HTERT RPE-1 (cell line): ENCODE data around the gene SHANK2.

ENCODE experiments used
- in situ Hi-C: fragments of 300-500 bp; cut with MboI; formaldehyde crosslinking; loops from 4 replicates; pipeline ENCODE4 v1.14.3; 2020; ENCODE audit warnings: low sequenced_read_pairs

SHANK2 gene

GRCh38 chr11:71223081-71223405 is 29.3 kb downstream of the SHANK2 start:
- in situ Hi-C loops, result no loop called here

GRCh38 chr11:71222318-71223080 is 29.9 kb downstream of the SHANK2 start:
- in situ Hi-C loops, result no loop called here

DNA sequence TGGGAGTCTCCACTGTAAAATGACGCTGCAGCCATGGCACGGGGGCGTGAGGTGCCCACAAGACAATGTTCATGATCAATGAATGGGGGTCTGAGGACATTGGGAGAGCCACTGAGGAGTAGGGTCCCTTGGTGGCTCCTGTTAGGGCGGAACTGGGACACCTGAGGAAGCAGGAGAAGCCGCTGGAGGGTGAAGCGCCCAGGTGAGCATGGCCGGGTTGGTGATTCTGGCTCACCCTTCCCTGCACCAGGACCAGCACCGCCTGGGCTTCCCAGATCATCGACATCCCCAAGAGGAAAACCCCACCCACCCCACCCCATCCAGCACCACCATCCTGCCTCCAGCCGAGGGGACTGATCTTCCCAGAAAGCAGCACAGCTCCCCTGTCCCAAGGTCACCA is 30.6 kb downstream of the SHANK2 start:
- in situ Hi-C loops, result no loop called here

DNA sequence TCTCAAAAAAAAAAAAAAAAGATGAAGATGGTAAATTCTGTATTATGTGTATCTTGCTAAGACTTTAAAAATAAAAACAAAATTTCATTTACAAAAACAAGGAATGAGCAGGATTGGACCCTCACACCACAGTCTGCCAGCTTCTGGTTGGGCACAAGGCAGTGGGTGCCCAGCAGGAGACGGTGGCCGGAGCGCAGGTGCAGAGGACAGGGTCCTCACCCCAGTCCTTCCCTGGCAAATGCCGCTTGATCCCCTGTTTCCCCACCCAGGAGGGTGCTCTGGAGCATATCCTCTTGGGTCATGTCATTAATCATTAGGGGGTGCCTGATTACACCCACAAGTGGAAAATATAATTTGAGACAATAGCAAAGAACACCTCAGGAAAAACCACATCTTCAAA is 31.2 kb downstream of the SHANK2 start:
- in situ Hi-C loops, result no loop called here

DNA sequence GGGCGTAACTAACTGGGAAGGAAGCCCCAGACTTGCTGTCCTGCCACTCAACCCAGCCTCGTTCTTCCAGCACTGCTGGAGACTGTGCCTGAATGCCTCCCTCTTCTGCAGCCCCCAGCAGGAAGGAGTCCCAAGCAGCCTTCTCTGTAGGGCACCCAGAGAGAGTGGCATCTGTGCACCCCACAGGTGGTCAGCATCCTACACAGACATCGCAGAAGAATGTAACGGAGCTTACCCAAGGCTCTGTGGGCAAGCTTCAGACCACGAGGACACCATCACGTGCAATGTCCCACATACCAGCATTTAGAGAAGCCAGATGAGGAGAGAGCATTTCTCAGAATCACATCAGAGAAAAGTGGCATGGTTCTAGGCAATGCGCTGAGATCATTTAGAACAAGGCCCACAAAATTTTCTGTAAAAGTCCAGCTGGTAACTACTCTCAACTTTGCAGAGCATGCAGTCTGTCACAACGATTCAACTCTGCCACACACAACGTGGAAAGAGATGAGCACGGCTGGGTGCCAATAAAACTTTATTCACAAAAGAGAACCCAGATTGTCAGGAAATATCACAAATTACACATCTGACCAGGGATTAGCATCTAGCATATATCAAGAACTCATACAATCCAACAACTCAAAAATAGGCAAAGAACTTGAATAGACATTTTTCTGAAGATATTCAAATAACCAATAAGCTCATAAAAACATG is 33.4 kb downstream of the SHANK2 start:
- in situ Hi-C loops, result no loop called here

DNA sequence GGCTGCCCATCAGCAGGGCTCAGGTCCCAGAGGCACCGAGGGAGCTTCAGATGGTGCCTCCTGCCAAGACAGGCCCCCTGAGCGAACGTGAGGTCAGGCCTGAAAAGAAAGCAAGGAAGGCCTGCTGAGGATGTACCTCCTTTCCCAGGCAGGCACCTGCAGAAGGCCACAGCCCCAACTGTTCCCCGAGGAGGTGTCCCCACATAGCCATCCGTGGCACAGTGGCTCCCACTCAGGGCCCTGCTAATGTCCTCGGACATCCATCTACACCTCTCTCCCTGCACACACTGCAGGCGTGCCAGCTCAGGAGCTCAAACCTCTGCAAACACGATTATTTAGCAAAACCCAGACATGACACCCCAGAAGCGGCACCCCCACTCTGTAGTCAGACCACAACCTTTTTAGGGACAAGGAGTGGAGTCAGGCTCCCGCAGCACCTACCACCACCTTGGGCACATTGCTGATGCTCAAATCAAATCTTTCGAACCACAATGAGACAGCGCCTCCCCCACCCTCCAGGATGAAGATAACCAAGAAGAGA is 36.9 kb downstream of the SHANK2 start:
- in situ Hi-C loops, result no loop called here

GRCh38 chr11:71214553-71215424 is 37.6 kb downstream of the SHANK2 start:
- in situ Hi-C loops, result no loop called here

GRCh38 chr11:71213696-71214552 is 38.5 kb downstream of the SHANK2 start:
- in situ Hi-C loops, result no loop called here

- in situ Hi-C loops, result no loop called here
Measured at GRCh38 chr11:71212871-71213559, 39.4 kb downstream of the SHANK2 start.

DNA sequence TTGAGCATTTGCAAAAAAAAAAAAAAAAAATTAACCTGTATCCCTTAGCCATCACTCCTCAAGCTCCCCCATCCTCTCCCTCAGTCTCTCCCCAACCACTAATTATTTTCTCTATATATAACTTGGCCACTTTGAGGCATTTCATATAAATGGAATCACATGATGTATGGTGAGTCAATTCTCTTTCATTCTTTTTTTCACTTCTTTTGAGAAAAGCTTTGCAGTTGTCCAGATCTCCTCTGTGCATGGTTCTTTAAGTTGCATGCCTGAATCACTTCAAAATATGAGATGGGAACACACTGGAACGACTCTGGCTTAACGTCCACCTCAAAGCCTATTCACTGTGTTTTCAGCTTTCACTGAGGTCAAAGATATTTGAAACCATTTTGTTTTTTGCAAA is 40.7 kb downstream of the SHANK2 start:
- in situ Hi-C loops, result no loop called here

GRCh38 chr11:71210861-71211260 is 41.5 kb downstream of the SHANK2 start:
- in situ Hi-C loops, result no loop called here

DNA sequence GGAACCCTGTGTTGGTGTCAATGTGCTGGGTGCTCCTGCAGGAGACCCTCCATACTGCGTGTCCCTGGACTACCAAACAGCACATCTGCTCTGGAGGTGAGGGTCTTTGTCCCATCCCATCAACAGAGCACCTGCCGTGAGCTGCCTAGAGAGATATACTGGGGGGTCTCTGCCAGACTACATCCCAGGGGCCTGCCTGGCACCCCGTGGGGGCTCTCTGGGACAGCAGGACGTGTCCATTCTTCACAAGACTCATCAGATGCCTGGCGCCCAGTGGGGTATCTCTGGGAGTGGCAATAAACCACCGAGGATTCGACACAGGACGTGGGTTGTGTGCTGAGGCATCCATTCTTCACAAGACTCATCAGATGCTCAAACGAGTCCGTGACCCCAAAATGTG is 42.7 kb downstream of the SHANK2 start:
- in situ Hi-C loops, result no loop called here

DNA sequence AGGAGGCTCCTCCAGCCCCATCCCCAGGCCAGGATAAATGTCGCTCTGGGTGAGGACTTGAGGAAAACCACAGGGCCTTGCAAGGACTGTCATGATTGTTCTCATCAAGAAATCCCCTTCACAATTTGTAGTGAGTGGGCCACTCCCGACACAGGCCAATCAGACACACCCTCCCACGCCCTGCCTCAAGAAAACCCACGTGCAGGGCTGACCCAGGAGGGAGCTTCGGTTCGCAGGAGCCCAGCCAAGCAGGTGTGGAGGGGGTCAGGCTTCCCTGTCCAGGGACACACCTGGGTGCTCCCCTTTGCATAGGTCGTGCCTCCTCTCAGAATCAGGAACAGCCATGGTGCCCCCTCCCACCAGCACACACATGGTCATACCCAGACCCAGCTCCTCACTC is 43.2 kb downstream of the SHANK2 start:
- in situ Hi-C loops, result no loop called here

GRCh38 chr11:71208011-71208774 is 44.2 kb downstream of the SHANK2 start:
- in situ Hi-C loops, result no loop called here

GRCh38 chr11:71207563-71207962 is 44.8 kb downstream of the SHANK2 start:
- in situ Hi-C loops, result no loop called here

GRCh38 chr11:71206186-71206585 is 46.2 kb downstream of the SHANK2 start:
- in situ Hi-C loops, result no loop called here

DNA sequence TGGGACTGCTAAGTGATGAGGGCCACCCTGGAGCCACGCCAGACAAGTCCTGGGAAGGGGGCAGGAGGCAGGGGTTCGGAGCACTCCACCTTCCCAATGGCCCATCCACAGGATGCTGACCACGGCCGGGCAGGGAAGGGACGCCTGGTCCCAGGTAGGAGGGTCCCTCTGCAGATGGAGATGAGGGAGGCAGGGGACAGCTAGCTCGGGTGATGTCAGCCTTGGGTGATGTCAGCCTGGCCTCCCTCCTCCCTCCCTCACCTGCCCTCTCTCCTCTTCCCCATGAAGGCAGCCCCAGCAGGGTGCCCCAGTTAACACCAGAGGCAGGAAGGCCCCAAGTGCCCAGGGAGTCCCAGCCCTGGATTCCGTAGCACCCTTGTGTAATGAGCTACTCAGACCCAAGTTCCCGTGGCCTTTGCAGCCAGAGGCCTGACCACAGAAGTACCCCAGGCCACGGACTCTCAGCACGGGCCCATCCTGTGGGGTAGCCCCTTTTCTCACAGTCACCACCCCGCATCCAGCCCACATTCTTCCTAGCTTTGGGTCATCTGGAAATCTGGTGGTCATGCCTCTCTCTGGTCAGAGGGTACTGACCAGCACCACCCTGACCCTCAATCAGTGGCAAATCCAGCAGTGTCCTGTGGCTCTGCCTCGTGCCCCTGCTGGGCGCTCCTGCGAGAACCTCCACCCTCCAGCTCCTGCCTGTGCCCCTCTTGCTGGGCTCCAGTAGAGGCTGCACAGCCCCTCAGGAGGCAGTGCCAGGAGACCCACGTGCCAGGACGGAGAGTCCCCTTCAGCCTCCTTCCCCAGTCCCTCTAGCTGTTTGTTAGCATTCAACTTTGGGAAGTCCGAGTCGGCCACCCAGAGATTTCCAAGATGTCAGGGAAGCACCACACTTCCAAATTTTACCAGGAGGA is 47.4 kb downstream of the SHANK2 start:
- in situ Hi-C loops, result no loop called here

DNA sequence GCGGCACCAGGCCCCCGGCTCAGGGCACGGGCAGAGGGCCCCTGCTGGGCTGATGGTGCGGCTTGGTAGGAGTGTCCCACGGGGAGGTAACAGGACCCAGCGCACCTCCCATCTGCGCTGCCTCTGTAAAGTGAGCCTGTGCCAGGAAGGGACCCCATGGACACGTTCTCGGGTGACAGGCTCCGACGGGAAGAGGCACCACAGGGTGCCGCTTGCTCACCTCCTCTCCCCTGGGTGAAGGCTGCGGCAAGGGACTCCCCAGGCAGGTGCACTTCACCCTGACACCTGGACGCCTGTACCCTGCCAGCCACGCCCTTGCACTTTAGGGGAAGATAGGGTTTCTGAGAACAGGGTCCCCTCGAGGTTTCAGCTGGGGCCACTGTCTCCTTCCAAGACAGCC is 48.1 kb downstream of the SHANK2 start:
- in situ Hi-C loops, result no loop called here
